Measurements from ENCODE around the gene RNF5. TPM values are rescaled to one million over a fixed set of nuclear protein-coding genes. Genes with fewer than 3 reads are reported as not detected.

The RNF5 gene
- total and polyA plus RNA-seq, 9 of the 15 experiments (the other 6 are each of a cell fraction or from before 2014, with no cell fraction given) = 62.2 to 245 (median 129) TPM

DNA sequence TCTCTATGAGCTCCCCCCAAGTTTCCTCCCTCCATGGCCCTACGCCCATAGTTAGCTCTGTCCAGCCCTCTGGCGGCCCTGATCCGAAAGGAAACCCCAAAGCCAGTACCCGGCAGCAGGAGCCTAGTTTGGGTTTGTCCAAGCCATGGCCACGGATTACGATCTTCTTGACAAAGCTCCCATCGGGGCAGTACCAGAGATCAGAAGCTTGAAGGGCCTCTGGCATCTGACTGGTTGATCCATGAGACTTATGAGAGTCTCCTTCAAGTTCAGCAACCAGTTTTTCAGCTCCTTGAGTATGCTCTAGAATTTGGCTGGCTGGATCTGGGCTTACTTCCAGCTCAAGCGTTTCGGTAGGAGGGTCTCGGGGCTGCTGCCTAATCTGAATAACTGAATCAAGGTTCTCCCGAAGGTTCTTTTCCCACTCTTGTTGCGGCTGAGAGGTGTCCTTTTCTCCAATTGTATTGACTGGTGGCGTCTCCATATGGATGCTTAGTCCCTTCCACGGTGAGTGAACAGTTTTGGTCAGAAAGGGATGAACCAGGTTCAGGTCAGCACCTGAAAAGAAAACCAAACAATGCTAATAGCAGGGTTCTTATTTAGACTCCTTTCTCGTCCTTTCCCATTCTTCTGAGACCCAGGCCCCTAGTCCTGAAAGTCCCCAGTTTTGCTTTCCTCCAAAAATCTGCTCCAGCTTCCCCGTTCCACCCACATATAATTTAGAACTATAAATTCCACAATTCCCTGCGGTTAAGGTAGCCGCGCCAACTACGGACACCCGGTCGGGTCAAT is 48.7 kb upstream of the RNF5 start (continued):
- TF ChIP-seq, protein P1, sequence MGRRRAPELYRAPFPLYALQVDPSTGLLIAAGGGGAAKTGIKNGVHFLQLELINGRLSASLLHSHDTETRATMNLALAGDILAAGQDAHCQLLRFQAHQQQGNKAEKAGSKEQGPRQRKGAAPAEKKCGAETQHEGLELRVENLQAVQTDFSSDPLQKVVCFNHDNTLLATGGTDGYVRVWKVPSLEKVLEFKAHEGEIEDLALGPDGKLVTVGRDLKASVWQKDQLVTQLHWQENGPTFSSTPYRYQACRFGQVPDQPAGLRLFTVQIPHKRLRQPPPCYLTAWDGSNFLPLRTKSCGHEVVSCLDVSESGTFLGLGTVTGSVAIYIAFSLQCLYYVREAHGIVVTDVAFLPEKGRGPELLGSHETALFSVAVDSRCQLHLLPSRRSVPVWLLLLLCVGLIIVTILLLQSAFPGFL (CRISPR knock-in tag; IDR thresholded peaks at IDR 0.05) = peak; percentile 75; the same call in 1 of the 2 replicates
- 0 out of 2 replicates have a peak, but pooled peaks have one; percentile 53 for TF ChIP-seq NR4A1 (CRISPR knock-in tag; IDR thresholded peaks at IDR 0.05)
- no peak for TF ChIP-seq NR4A1 (tag; IDR thresholded peaks at IDR 0.05)
- TF ChIP-seq, protein P2, sequence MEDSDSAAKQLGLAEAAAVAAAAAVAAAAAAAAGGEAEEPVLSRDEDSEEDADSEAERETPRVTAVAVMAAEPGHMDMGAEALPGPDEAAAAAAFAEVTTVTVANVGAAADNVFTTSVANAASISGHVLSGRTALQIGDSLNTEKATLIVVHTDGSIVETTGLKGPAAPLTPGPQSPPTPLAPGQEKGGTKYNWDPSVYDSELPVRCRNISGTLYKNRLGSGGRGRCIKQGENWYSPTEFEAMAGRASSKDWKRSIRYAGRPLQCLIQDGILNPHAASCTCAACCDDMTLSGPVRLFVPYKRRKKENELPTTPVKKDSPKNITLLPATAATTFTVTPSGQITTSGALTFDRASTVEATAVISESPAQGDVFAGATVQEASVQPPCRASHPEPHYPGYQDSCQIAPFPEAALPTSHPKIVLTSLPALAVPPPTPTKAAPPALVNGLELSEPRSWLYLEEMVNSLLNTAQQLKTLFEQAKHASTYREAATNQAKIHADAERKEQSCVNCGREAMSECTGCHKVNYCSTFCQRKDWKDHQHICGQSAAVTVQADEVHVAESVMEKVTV (CRISPR knock-in tag; IDR thresholded peaks at IDR 0.05) = 0 out of 2 replicates have a peak, but pooled peaks have one; percentile 23
- no peak for TF ChIP-seq TRIM28 (IDR thresholded peaks at IDR 0.05)
- TF ChIP-seq, protein P3, sequence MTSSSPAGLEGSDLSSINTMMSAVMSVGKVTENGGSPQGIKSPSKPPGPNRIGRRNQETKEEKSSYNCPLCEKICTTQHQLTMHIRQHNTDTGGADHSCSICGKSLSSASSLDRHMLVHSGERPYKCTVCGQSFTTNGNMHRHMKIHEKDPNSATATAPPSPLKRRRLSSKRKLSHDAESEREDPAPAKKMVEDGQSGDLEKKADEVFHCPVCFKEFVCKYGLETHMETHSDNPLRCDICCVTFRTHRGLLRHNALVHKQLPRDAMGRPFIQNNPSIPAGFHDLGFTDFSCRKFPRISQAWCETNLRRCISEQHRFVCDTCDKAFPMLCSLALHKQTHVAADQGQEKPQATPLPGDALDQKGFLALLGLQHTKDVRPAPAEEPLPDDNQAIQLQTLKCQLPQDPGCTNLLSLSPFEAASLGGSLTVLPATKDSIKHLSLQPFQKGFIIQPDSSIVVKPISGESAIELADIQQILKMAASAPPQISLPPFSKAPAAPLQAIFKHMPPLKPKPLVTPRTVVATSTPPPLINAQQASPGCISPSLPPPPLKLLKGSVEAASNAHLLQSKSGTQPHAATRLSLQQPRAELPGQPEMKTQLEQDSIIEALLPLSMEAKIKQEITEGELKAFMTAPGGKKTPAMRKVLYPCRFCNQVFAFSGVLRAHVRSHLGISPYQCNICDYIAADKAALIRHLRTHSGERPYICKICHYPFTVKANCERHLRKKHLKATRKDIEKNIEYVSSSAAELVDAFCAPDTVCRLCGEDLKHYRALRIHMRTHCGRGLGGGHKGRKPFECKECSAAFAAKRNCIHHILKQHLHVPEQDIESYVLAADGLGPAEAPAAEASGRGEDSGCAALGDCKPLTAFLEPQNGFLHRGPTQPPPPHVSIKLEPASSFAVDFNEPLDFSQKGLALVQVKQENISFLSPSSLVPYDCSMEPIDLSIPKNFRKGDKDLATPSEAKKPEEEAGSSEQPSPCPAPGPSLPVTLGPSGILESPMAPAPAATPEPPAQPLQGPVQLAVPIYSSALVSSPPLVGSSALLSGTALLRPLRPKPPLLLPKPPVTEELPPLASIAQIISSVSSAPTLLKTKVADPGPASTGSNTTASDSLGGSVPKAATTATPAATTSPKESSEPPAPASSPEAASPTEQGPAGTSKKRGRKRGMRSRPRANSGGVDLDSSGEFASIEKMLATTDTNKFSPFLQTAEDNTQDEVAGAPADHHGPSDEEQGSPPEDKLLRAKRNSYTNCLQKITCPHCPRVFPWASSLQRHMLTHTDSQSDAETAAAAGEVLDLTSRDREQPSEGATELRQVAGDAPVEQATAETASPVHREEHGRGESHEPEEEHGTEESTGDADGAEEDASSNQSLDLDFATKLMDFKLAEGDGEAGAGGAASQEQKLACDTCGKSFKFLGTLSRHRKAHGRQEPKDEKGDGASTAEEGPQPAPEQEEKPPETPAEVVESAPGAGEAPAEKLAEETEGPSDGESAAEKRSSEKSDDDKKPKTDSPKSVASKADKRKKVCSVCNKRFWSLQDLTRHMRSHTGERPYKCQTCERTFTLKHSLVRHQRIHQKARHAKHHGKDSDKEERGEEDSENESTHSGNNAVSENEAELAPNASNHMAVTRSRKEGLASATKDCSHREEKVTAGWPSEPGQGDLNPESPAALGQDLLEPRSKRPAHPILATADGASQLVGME (CRISPR knock-in tag; IDR thresholded peaks at IDR 0.05) = 0 out of 2 replicates have a peak, but pooled peaks have one; percentile 15
- 0 out of 2 replicates have a peak, but pooled peaks have one; percentile 13 for TF ChIP-seq DPF2 (IDR thresholded peaks at IDR 0.05)

All from K562 (cell line).